ENCODE results near the gene SYT15B.
"Not testable (repeated sequence)": the region's sequence is repeated elsewhere in the genome, so short reads cannot be mapped to it uniquely, and the experiment has no call there.

Gene SYT15B

GRCh38 chr10:47725047-47725446 is 38.3 kb downstream of the SYT15B start:
- not testable (repeated sequence) for DNase-seq

GRCh38 chr10:47724119-47724518 is 39.3 kb downstream of the SYT15B start:
- not testable (repeated sequence) for DNase-seq

- DNase-seq: not testable (repeated sequence)
Observed at GRCh38 chr10:47723362-47723761, 40.0 kb downstream of the SYT15B start.

GRCh38 chr10:47717011-47717769 is 46.2 kb downstream of the SYT15B start:
- DNase-seq: not testable (repeated sequence)
